ENCODE results near the gene KLF3.
A peak's percentile ranks its signal among the peaks of the same experiment; 100 is the strongest.

Gene KLF3

DNA sequence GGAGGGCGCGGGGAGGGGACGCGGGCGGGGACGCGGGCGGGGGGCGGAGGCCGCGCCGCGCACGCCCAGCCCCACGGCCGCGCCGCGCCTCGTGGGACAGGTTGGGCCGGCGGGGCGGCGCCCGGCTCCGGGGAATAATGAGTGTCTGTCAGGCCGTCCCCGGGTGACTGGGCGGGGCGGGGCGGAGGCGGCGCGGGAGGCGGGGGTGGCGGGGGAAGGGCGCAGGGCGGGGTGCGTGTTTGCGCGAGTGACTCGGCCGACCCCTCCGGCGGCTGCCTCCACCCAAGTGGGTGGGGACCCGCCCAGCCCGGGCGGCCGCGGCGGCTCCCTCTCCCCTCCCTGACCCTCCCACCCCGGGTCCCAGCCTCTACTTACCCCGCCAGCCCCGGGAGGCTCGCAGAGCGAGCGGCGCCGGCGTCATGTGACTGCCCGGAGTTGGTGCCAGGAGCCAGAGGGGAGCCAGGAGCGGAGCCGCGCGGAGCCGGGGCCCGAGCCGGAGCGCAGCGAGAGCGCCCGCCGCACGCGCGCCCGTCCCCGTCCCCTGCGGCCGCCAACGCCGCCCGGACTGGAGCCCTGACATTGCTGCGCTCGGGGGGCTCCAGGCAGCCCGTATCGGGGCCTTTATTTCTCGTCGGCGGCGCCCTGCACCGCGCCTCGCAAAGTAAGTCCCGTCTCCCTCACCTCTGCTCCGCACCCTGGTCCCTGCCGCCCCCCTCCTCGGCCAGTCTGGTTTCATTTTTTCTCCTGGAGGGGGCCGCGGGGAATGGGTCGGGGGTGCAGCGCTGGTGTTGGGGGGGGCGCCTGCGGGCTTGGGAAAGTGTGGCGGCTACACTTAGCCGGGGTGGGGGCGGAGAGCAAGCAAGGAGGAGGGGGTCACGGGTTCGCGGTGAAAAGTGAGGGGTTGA is at the start of gene KLF3:
KLF3 (plus strand) TSS at position 399 of the 905 bp plus-strand sequence. CDS start 16,427 bp downstream, outside the sequence.
- peak; percentile 85 for DNase-seq (ENCODE audit: extremely low spot score)
- ChIA-PET POLR2A (no interaction called here), CTCF (interaction anchor here (0.6 kb wide), 1 partner anchor 343 kb away, joined by 5 read pairs; no protein-coding TSS in a partner anchor)
- TF ChIP-seq, protein P1, sequence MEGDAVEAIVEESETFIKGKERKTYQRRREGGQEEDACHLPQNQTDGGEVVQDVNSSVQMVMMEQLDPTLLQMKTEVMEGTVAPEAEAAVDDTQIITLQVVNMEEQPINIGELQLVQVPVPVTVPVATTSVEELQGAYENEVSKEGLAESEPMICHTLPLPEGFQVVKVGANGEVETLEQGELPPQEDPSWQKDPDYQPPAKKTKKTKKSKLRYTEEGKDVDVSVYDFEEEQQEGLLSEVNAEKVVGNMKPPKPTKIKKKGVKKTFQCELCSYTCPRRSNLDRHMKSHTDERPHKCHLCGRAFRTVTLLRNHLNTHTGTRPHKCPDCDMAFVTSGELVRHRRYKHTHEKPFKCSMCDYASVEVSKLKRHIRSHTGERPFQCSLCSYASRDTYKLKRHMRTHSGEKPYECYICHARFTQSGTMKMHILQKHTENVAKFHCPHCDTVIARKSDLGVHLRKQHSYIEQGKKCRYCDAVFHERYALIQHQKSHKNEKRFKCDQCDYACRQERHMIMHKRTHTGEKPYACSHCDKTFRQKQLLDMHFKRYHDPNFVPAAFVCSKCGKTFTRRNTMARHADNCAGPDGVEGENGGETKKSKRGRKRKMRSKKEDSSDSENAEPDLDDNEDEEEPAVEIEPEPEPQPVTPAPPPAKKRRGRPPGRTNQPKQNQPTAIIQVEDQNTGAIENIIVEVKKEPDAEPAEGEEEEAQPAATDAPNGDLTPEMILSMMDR (IDR thresholded peaks at IDR 0.05; ENCODE audit: control extremely low read depth, extremely low read depth, low read depth, missing control alignments): no peak

- no peak for DNase-seq (ENCODE audit: extremely low spot score)
- POLR2A ChIA-PET: no interaction called here
- CTCF ChIA-PET: interaction anchor here (0.7 to 1.5 kb wide), 3 partner anchors 12 to 295 kb away, joined by 3 read pairs; no protein-coding TSS in a partner anchor
Measured at GRCh38 chr4:38614231-38614630, 49.8 kb upstream of the KLF3 start.

DNA sequence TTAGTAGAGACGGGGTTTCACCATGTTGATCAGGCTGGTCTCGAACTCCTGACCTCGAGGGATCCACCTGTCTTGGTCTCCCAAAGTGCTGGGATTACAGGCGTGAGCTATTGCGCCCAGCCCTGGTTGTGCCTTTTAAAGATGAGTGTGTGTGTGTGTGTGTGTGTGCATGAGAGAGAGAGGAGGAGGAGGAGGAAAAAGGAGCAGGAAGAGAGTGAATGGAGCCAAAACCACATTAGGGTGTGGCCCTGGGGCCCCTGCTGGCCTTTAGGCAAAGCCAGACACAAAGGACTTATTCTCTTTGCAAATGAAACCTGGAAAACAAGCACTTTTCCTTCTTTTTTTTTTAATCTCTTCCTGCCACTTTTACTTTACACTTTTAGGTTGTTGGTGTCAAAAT is 48.2 kb upstream of the KLF3 start:
- TF ChIP-seq, protein P1 (IDR thresholded peaks at IDR 0.05; ENCODE audit: control extremely low read depth, extremely low read depth, low read depth, missing control alignments): no peak
- DNase-seq (ENCODE audit: extremely low spot score): no peak
- ChIA-PET POLR2A (no interaction called here), CTCF (no interaction called here)

More at GRCh38 chr4:38614231-38614630, 49.8 kb upstream of the KLF3 start:
- TF ChIP-seq, protein P1 (IDR thresholded peaks at IDR 0.05; ENCODE audit: control extremely low read depth, extremely low read depth, low read depth, missing control alignments): no peak

GRCh38 chr4:38618505-38618904 is 45.5 kb upstream of the KLF3 start:
- ChIA-PET CTCF (interaction anchor here (1.3 kb wide), 1 partner anchor 28 kb away, joined by 5 read pairs; no protein-coding TSS in a partner anchor), POLR2A (no interaction called here)
- no peak for DNase-seq (ENCODE audit: extremely low spot score)
- TF ChIP-seq, protein P1 (IDR thresholded peaks at IDR 0.05; ENCODE audit: control extremely low read depth, extremely low read depth, low read depth, missing control alignments): no peak

DNA sequence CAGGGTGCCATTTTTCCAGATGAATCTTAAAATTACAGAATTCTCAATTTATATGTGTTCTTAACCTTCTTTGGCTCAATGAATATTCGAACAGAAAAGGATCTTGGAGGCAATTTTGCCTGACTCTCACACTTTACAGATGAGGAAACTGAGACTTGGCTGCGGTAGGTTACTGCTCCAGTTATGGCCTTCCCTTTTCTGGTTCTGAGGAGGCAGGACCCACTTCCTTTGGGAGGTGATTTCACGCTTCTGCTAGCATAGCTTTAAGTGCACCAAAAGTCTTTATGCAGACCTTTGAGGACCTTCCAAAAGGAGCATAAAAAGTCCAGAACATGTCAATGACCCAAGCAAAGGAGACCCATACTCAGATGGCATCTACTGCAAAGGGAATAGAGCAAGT is 44.7 kb upstream of the KLF3 start:
- ChIA-PET POLR2A (no interaction called here), CTCF (interaction anchor here (1.2 to 1.9 kb wide), 5 partner anchors 10 to 109 kb away, joined by 3 to 5 read pairs (median 4); no protein-coding TSS in a partner anchor)
- DNase-seq (ENCODE audit: extremely low spot score): no peak
- TF ChIP-seq, protein P1 (IDR thresholded peaks at IDR 0.05; ENCODE audit: control extremely low read depth, extremely low read depth, low read depth, missing control alignments): no peak

DNA sequence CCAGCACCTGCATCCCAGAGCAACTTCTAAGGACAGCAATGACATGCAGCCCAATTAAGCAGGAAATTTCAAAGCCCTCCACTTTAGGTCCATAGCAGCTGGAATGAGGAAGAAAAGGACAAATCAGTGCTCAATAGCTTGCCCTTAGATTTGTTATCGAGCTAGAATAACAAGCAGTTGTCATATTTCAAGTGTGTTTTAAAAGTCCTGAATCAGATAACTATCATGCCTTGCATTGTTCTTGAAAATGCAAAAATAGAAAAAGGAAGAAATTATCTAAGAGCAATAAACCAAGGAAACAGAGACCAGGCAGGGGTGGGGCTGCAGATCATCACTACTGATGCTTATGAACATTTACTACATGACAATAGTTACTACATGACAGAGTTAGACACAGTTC is 43.9 kb upstream of the KLF3 start:
- ChIA-PET CTCF (interaction anchor here (1.0 to 1.9 kb wide), 8 partner anchors 9 to 109 kb away, joined by 3 to 5 read pairs (median 4); no protein-coding TSS in a partner anchor), POLR2A (no interaction called here)
- TF ChIP-seq, protein P1 (IDR thresholded peaks at IDR 0.05; ENCODE audit: control extremely low read depth, extremely low read depth, low read depth, missing control alignments): no peak
- no peak for DNase-seq (ENCODE audit: extremely low spot score)
